NCI-H146 treated with DMSO at 0.1 percent for 48 hours (cell line): ENCODE results near the gene RPL37A.

Experiments used
- DNase-seq: peaks from one replicate; lab custom pipeline; 2025; ENCODE audit not compliant: unreplicated experiment; lab: John Stamatoyannopoulos, UW

RPL37A gene

GRCh38 chr2:216486708-216487107 lies 11.9 kb upstream of the RPL37A start:
- no peak for DNase-seq

GRCh38 chr2:216490061-216490460 lies 8.6 kb upstream of the RPL37A start:
- no peak for DNase-seq

DNA sequence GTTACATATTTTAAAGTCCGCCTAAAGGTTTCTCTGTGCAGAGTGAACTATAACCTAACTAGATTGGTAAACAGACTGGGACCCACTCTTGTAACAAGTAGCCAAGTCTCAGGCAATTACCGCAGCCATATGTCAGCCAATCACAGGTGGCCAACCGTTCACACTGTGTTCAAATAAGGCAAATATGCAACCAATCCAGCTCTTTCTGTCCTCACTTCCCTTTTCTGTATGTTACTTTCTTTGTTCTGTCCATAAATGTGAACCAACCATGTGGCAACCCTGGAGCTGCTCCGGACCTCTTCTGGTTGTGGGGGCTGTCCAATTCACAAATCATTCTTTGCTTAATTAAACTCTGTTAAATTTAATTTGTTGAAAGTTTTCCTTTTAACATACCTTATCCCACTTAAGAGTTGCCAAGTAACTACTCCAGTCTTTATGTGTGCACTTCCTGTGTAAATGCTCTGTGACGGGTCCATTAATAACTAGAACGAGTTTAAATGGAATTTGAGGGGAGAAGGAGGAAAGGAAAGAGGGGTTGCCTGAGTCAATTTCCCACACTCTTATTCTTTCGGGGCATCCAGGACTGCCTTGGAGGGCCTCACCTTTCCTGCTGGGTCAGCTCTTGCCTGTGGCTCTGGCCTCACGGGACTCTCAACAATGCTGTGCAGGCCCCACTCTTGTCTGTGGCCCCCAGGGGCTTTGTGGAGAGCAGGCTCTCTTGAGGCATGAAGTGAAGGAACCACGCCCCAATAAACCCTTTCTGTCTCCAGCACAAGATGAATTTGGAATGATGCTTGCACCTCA lies 6.6 kb upstream of the RPL37A start:
- DNase-seq = no peak

DNA sequence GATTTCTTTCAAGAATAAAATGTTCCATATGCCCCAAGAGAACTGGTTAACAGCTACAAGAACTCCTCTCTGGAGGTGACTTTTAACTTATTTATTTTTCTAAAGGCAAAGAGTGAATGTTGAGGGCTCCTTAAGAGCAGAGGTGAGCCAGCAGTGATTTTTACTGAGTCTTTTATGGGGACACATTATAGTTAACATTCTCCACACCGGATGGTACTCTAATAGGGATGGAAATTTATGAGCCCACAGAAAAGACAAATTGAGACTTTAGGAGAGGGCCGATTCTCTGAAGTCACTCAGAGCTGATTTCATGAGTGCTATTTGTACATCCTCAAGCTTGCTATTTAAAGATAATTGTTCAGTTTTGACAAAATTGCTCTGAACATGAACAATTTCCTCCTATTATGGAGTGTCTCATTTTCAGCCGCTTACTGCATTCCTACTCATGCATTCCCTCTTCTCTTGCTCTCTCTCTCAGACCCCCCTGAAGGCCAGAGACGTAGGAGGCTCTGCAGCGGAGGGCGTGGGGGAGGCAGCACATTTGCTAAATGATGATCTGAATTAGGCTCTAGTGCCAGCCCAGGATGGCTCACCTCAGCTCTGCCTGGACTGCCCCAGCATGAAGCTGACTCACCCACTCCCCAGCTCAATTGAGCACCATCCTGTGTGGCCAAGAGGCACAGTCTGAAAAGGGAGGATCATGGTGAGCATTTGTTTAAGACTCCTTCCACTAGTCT lies 5.9 kb upstream of the RPL37A start:
- no peak for DNase-seq

DNA sequence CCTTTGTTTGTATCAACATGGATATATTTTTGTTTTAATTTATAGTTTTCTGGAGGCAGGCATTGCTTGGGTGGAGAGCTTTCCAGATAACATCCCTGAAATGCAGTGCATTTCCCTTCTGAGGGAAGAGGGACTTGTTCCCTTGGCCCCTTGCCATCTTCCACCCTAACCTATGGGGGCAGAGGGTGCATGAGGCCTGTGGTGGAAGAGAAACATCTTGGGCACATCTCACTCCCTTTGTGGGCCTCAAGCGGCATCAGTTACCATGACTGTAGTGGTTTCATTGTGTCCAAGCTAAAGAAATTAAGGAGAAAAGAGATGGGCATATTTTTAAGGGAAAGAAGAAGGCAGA lies 5.3 kb upstream of the RPL37A start:
- DNase-seq = no peak

- DNase-seq = no peak
Observed at GRCh38 chr2:216495656-216496055, 3.0 kb upstream of the RPL37A start.

- DNase-seq = no peak
Observed at GRCh38 chr2:216497382-216498069, 1.1 kb upstream of the RPL37A start.

DNA sequence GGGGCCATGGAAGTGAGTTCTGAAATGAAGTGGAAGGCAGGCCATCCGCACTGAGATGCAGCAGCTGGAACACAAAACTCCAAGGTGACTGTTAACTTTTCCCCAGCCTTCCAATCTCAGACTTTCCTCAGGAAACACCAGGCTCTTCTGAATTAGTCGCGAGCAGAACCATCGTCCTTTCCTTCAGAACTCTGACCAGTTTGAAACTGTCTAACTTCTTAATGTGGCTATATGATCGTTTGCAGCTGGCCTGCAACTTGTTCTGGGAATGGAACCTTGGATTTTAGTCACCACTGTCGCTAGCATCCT lies 620 bp upstream of the RPL37A start:
- DNase-seq = no peak

GRCh38 chr2:216499641-216500218 lies 1.1 kb downstream of the RPL37A start:
- no peak for DNase-seq

GRCh38 chr2:216500572-216500971 lies 1.9 kb downstream of the RPL37A start:
- no peak for DNase-seq

- DNase-seq = no peak
Observed at GRCh38 chr2:216501854-216502253, 3.2 kb downstream of the RPL37A start.

- DNase-seq = no peak
Observed at GRCh38 chr2:216502381-216503158, 3.9 kb downstream of the RPL37A start.

- DNase-seq = no peak
Observed at GRCh38 chr2:216503159-216503629, 4.5 kb downstream of the RPL37A start.

DNA sequence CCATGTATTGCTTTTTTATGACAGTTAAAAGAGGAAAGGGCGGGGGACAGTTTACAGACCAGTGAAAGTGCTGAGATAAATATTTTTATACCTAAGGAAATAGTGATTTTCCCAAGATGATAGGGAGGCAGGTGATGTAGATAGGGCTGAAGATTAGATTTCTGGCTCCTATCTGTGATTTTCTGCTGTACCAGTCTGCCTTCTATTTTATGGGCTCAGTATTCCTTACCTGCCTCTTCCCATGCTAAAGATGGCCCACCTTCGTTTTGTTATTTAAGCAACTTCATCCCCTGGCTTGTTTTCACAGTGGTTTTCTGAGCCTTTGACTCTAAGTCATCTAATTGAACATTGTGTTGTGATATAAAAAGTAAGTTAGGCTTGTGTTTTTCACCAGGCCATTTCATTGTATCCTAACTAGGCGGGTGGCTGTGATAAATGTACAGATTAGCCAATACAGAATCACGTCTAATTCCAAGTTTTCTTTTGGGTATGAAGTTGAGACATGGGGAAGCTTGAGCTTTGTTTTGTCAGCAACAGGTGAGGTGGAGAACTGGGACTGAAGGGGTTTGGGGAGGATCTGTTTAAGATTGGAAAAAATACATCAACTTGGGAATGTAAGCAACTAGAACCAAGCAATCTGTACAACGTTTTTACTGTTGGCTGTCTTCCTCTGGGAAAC lies 5.2 kb downstream of the RPL37A start:
- DNase-seq = no peak

DNA sequence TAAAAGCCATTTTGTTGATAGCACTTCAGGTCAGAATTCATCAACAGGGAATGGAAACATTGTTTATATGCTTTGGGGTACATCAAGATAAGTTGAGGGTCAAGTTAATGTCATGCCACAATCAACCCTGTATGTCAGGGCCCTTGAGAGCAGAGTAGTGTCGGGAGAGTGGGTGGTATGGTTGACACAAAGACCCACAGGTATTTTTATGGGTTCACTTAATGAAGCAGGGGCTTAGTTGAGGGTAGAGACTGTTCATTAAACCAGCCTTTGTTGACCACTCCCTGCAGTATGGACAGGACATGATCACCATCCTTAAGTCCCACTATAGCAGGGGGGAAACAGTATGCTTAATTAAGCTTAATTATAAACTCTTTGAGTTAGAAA lies 5.7 kb downstream of the RPL37A start:
- no peak for DNase-seq

- no peak for DNase-seq
Observed at GRCh38 chr2:216505133-216506106, 6.8 kb downstream of the RPL37A start.

- DNase-seq = no peak
Observed at GRCh38 chr2:216507220-216508160, 8.8 kb downstream of the RPL37A start.

DNA sequence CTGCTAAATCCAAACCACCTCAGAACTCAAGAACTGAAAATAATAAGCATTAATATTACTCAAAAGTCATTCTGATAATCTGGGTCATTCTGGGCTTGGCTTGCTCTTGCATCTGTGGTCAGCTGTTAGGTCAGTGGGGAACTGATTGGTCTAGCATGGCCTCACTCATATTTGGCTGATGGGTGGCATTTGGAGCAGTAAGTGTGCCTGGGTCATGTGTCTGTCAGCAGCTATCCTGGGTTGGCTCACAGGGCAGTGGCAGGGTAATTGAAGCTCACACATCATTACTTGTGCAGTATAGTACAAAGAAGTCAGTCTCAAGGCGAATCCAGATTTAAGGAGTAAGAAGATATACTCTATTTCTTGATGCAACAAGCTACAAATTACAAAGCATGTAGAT lies 9.6 kb downstream of the RPL37A start:
- DNase-seq = no peak
